ENCODE results near the gene EGLN2. TPM values are rescaled to one million over a fixed set of nuclear protein-coding genes. Genes with fewer than 3 reads are reported as not detected.

Gene EGLN2
- total and polyA plus RNA-seq, 2 of the 4 experiments (the other 2 are of a cell fraction): 54.1 to 60.2 TPM

DNA sequence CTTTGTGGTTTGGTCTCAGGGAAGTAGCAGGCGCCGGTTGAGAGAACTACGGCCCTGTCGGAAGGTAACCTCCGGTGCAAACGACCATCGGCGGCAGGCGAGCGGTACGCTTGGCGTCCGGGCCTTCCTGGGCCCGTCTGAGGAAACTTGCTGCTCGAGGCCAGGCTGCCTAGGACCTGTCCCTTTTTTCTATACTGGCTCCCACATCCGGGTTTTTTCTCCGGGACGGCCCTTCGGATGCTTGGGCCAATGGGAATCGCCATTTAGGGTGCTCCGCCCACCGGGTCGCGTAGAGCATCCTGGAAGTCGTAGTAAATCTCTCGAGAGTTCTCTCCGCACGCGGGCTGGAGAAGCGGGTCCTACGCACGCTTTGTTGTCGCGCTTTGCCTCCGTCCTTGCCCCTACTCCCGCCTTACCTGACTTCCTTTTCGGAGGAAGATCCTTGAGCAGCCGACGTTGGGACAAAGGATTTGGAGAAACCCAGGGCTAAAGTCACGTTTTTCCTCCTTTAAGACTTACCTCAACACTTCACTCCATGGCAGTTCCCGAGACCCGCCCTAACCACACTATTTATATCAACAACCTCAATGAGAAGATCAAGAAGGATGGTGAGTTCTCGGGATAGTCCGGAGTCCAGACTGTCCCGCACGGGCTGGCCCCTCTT, 48.0 kb upstream of the EGLN2 start, which contains the start of gene SNRPA:
TSS of gene SNRPA (plus strand) at position 330 of the 664 bp plus-strand sequence. CDS start at position 536, 206 bp downstream.
- ATAC-seq (ENCODE audit: low read depth) (peak; percentile 81), DNase-seq (peak; percentile 98)
- peak within 1 kb of the TSS; percentile 64 for H3K4me3 ChIP-seq (ENCODE audit: insufficient read depth, low read depth, low read length)
- peak within 1 kb of the TSS; percentile 91 for H3K9ac ChIP-seq (ENCODE audit: low read depth, low read length)
- H3K4ac ChIP-seq (ENCODE audit: low read depth, low read length): peak within 1 kb of the TSS; percentile 98
- H3K27me3 ChIP-seq (ENCODE audit: control insufficient read depth, insufficient read depth, low read length): no peaks in the 10 kb centered on the region
- H3K4me1 ChIP-seq (ENCODE audit: control insufficient read depth, insufficient read depth, low read length): peaks cover 9% of the 10 kb centered on the region
- H2AFZ ChIP-seq (replicated peaks; ENCODE audit: low read length, poor library complexity): peak within 1 kb of the TSS; percentile 96
- H2AK9ac ChIP-seq (replicated peaks; ENCODE audit: low read depth, low read length, poor library complexity): peak within 1 kb of the TSS; percentile 100
- H4K20me1 ChIP-seq (ENCODE audit: insufficient read depth, low read length): peaks cover 20% of the 10 kb centered on the region
- peak within 1 kb of the TSS; percentile 99 for H3K4me2 ChIP-seq (ENCODE audit: low read depth, low read length)
- peak within 1 kb of the TSS; percentile 75 for H3K18ac ChIP-seq (ENCODE audit: low read depth, low read length)
- peaks cover 10% of the 10 kb centered on the region for H3K36me3 ChIP-seq (ENCODE audit: control insufficient read depth, insufficient read depth, low read length)
- H3K9me1 ChIP-seq (ENCODE audit: insufficient read depth, low read length): peaks cover 11% of the 10 kb centered on the region; the same call in 1 of the 2 replicates
- H3K23ac ChIP-seq (ENCODE audit: low read depth, low read length): peak within 1 kb of the TSS; percentile 98
- dilution Hi-C loops (cut with HindIII; ENCODE audit: low sequenced_read_pairs, unreplicated experiment): no loop called here
- peak within 1 kb of the TSS; percentile 98 for H4K5ac ChIP-seq (ENCODE audit: low read depth, low read length)
- H3K56ac ChIP-seq (ENCODE audit: extremely low read depth, insufficient read depth, low read length): peak within 1 kb of the TSS; percentile 89
- H3K79me1 ChIP-seq (ENCODE audit: low read depth in 1 of 2, low read length in 2 of 2): peaks cover 19 to 43% of the 10 kb centered on the region in 2 experiments
- peak within 1 kb of the TSS; percentile 30 for H2BK20ac ChIP-seq (ENCODE audit: low read depth, low read length)
- H3K9me3 ChIP-seq (ENCODE audit: control insufficient read depth, insufficient read depth, low read length): no peaks in the 10 kb centered on the region
- CTCF ChIA-PET: interaction anchor here (0.9 kb wide), 2 partner anchors 48 to 88 kb away, joined by 3 to 4 read pairs; partner anchors contain the start of gene EGLN2
- peak within 1 kb of the TSS; percentile 79 for H2BK120ac ChIP-seq (ENCODE audit: low read depth, low read length)
- peak within 1 kb of the TSS; percentile 85 for H3K27ac ChIP-seq (ENCODE audit: insufficient read depth, low read length)
- H2AK5ac ChIP-seq (ENCODE audit: low read depth, low read length): peak within 1 kb of the TSS; percentile 99
- H2BK15ac ChIP-seq (ENCODE audit: low read depth, low read length): peak within 1 kb of the TSS; percentile 60; the same call in 2 of the 3 replicates
- H3K14ac ChIP-seq (replicated peaks; ENCODE audit: low read depth, low read length): peak within 1 kb of the TSS; percentile 97
- H4K8ac ChIP-seq (ENCODE audit: low read depth in 2 of 2, low read length in 2 of 2): peak within 1 kb of the TSS; percentile 99 to 100
- no TSS peak for BruUV-seq (replicated peaks)
- in situ Hi-C loops (cut with MboI; ENCODE audit: low sequenced_read_pairs): no loop called here
- peak within 1 kb of the TSS; percentile 97 for H4K91ac ChIP-seq (ENCODE audit: insufficient read depth, low read depth, low read length)
- intact Hi-C loops (cut with micrococcal nuclease): loop anchor here (2.0 to 5.0 kb wide), 4 partner anchors 28 to 60 kb away; partner anchors contain the start of genes COQ8B, EGLN2, ITPKC and NUMBL
- peak within 1 kb of the TSS; percentile 83 for H2BK5ac ChIP-seq (ENCODE audit: low read depth, low read length, poor library complexity, severe bottlenecking)
- 0% methylated on average over 30 of the region's 46 CpGs; no CpG with 5 or more reads in 1 of the 2 experiments for WGBS, 2 experiments (ENCODE audit: extremely low coverage in 2 of 2, insufficient read length in 1 of 2)
- POLR2A ChIA-PET (ENCODE audit: unreplicated experiment): interaction anchor here (0.7 kb wide), 1 partner anchor 668 kb away, joined by 3 read pairs; no protein-coding TSS in a partner anchor
- TF ChIP-seq MXI1 (IDR thresholded peaks at IDR 0.05; ENCODE audit: borderline replicate concordance, low read depth, low read length) (peak; percentile 90), RFX5 (IDR thresholded peaks at IDR 0.05; ENCODE audit: low read depth, low read length) (no peak), POLR2A (IDR thresholded peaks at IDR 0.05; ENCODE audit: low read depth, low read length) (peak; percentile 85), CTCF (conservative IDR thresholded peaks at IDR 0.05; ENCODE audit: low read depth, low read length) (no peak), CEBPB (IDR thresholded peaks at IDR 0.05; ENCODE audit: low read depth, low read length) (no peak), RCOR1 (IDR thresholded peaks at IDR 0.05; ENCODE audit: insufficient replicate concordance, low read length) (no peak), SMC3 (IDR thresholded peaks at IDR 0.05; ENCODE audit: low read depth, low read length) (no peak), BHLHE40 (IDR thresholded peaks at IDR 0.05; ENCODE audit: low read depth, low read length) (peak; percentile 78), CHD1 (IDR thresholded peaks at IDR 0.05; ENCODE audit: low read depth, low read length) (no peak), NFE2L2 (IDR thresholded peaks at IDR 0.05; ENCODE audit: low read depth, low read length) (no peak), MAFK (IDR thresholded peaks at IDR 0.05; ENCODE audit: low read depth, low read length) (no peak), FOS (IDR thresholded peaks at IDR 0.05; ENCODE audit: low read depth, low read length) (no peak)
- TF ChIP-seq, protein P1, sequence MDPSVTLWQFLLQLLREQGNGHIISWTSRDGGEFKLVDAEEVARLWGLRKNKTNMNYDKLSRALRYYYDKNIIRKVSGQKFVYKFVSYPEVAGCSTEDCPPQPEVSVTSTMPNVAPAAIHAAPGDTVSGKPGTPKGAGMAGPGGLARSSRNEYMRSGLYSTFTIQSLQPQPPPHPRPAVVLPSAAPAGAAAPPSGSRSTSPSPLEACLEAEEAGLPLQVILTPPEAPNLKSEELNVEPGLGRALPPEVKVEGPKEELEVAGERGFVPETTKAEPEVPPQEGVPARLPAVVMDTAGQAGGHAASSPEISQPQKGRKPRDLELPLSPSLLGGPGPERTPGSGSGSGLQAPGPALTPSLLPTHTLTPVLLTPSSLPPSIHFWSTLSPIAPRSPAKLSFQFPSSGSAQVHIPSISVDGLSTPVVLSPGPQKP (IDR thresholded peaks at IDR 0.05; ENCODE audit: borderline replicate concordance, low read depth, low read length): no peak
- TF ChIP-seq, protein P2, sequence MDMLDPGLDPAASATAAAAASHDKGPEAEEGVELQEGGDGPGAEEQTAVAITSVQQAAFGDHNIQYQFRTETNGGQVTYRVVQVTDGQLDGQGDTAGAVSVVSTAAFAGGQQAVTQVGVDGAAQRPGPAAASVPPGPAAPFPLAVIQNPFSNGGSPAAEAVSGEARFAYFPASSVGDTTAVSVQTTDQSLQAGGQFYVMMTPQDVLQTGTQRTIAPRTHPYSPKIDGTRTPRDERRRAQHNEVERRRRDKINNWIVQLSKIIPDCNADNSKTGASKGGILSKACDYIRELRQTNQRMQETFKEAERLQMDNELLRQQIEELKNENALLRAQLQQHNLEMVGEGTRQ (IDR thresholded peaks at IDR 0.05; ENCODE audit: low read depth, low read length): peak; percentile 16; the same call in 1 of the 2 replicates
